H1 (cell line): Measurements from ENCODE around the gene SCYGR1. TPM values are rescaled to one million over a fixed set of nuclear protein-coding genes. Genes with fewer than 3 reads are reported as not detected.

Experiments
- CTCF ChIA-PET: fragments of 300-600 bp; sonication (Branson Sonifier 250); formaldehyde crosslinking; loops from one replicate; lab custom pipeline; 2021; ENCODE audit not compliant: partially characterized antibody; lab: Charles Lee
- POLR2A ChIA-PET: fragments of 300-600 bp; sonication (Branson Sonifier 250); formaldehyde crosslinking; loops from one replicate; lab custom pipeline; 2021; ENCODE audit warnings: inconsistent platforms; ENCODE audit not compliant: partially characterized antibody; lab: Charles Lee
- DNase-seq, 2 experiments: peaks; one replicate each; pipeline versions ENCODE4 v3.0.0 to v3.0.0-alpha.2; 2010 to 2022; ENCODE audit warnings: low spot score in 2 of 2, low read depth in 1 of 2, mixed read lengths in 1 of 2
- FAIRE-seq: peaks from 2 replicates; lab custom pipeline; 2011; peaks lifted over from hg19 to GRCh38; lab: Jason Lieb, UNC
- H2AFZ ChIP-seq: 2 replicates; pipeline ENCODE4 v1.8.1; 2012; ENCODE audit warnings: low read length, inconsistent platforms
- H2AK5ac ChIP-seq: 2 replicates; pipeline ENCODE4 v1.6.1; 2013; ENCODE audit warnings: low read depth, low read length
- H2BK120ac ChIP-seq: replicated peaks from 2 replicates; pipeline ENCODE3; 2013; ENCODE audit warnings: low read depth, low read length, inconsistent platforms
- H2BK12ac ChIP-seq: 2 replicates; pipeline ENCODE4 v1.6.1; 2013; ENCODE audit warnings: low read depth, low read length
- H2BK15ac ChIP-seq: 2 replicates; pipeline ENCODE4 v1.6.1; 2013; ENCODE audit warnings: low read length
- H2BK20ac ChIP-seq: 2 replicates; pipeline ENCODE4 v1.6.1; 2013; ENCODE audit warnings: low read length
- H2BK5ac ChIP-seq: 2 replicates; pipeline ENCODE4 v1.6.1; 2013; ENCODE audit warnings: low read depth, low read length
- H3K14ac ChIP-seq: 2 replicates; pipeline ENCODE4 v1.6.1; 2013; ENCODE audit warnings: inconsistent platforms; ENCODE audit not compliant: insufficient read length
- H3K18ac ChIP-seq: 2 replicates; pipeline ENCODE4 v1.6.1; 2013; ENCODE audit warnings: low read length; ENCODE audit errors: extremely low read depth
- H3K23ac ChIP-seq: 2 replicates; pipeline ENCODE4 v1.6.1; 2013; ENCODE audit warnings: inconsistent platforms; ENCODE audit not compliant: insufficient read length
- H3K23me2 ChIP-seq: 2 replicates; pipeline ENCODE4 v1.6.1; 2013; ENCODE audit warnings: low read depth, low read length
- H3K27ac ChIP-seq: 2 replicates; pipeline ENCODE4 v1.6.1; 2011; ENCODE audit warnings: low read depth, low read length, inconsistent platforms
- H3K27me3 ChIP-seq, 4 experiments: replicated peaks in 1 of 4; 1 replicate in 1 of 4; 2 replicates in 3 of 4; pipeline versions ENCODE4 v1.6.1 to v1.8.1; 2011 to 2013; ENCODE audit warnings: low read length in 3 of 4, mild to moderate bottlenecking in 3 of 4, inconsistent platforms in 2 of 4, mixed read lengths in 2 of 4, moderate library complexity in 1 of 4; ENCODE audit not compliant: control insufficient read depth in 3 of 4, insufficient read depth in 3 of 4; ENCODE audit errors: extremely low read depth in 1 of 4
- H3K36me3 ChIP-seq, 4 experiments: 2 replicates each; pipeline versions ENCODE4 v1.6.1 to v1.8.1; 2011 to 2013; ENCODE audit warnings: mild to moderate bottlenecking in 4 of 4, low read length in 3 of 4, moderate library complexity in 2 of 4, control low read depth in 1 of 4, inconsistent platforms in 1 of 4; ENCODE audit not compliant: insufficient read depth in 4 of 4, control insufficient read depth in 2 of 4
- H3K4ac ChIP-seq: replicated peaks from 2 replicates; pipeline ENCODE3; 2013; ENCODE audit warnings: low read length, low read depth, mixed read lengths, inconsistent platforms; ENCODE audit not compliant: insufficient read length
- H3K4me1 ChIP-seq, 4 experiments: replicated peaks in 1 of 4; 1 replicate in 1 of 4; 2 replicates in 3 of 4; pipeline versions ENCODE4 v1.6.1 to v1.8.1; 2011 to 2013; ENCODE audit warnings: low read length in 3 of 4, inconsistent platforms in 2 of 4, mixed read lengths in 1 of 4; ENCODE audit not compliant: insufficient read depth in 4 of 4, control insufficient read depth in 3 of 4
- H3K4me2 ChIP-seq, 2 experiments: 2 replicates each; pipeline versions ENCODE4 v1.6.1 to v1.8.1; 2011 to 2013; ENCODE audit warnings: low read depth in 2 of 2, low read length in 2 of 2, control low read depth in 1 of 2, inconsistent platforms in 1 of 2, mild to moderate bottlenecking in 1 of 2; ENCODE audit not compliant: insufficient read depth in 1 of 2
- H3K4me3 ChIP-seq, 4 experiments: fragments of 200-600, 300-600 bp in 1 of 4; sonication (generic), shearing (Covaris generic), sonication (Bioruptor Twin) in 1 of 4; 2 replicates each; pipeline versions ENCODE4 v1.5.1 to v1.8.1; 2011 to 2016; ENCODE audit warnings: low read length in 4 of 4, low read depth in 3 of 4, control low read depth in 2 of 4, inconsistent platforms in 2 of 4, mild to moderate bottlenecking in 2 of 4, mixed read lengths in 1 of 4, moderate library complexity in 1 of 4; ENCODE audit not compliant: insufficient read depth in 2 of 4; ENCODE audit errors: extremely low read depth in 1 of 4
- H3K56ac ChIP-seq: replicated peaks from 2 replicates; pipeline ENCODE3; 2013; ENCODE audit warnings: low read depth, mild to moderate bottlenecking, mixed read lengths, low read length, inconsistent platforms; ENCODE audit not compliant: insufficient read length
- H3K79me1 ChIP-seq: 2 replicates; pipeline ENCODE4 v1.6.1; 2013; ENCODE audit warnings: low read depth, low read length, control low read depth
- H3K79me2 ChIP-seq, 2 experiments: 2 replicates each; pipeline versions ENCODE4 v1.6.1 to v1.8.1; 2012 to 2013; ENCODE audit warnings: low read length in 2 of 2, mild to moderate bottlenecking in 2 of 2, inconsistent platforms in 1 of 2; ENCODE audit not compliant: insufficient read depth in 2 of 2, control insufficient read depth in 1 of 2
- H3K9ac ChIP-seq, 4 experiments: replicated peaks in 1 of 4; 1 replicate in 1 of 4; 2 replicates in 3 of 4; pipeline versions ENCODE4 v1.6.1 to v1.8.1; 2011 to 2013; ENCODE audit warnings: low read depth in 3 of 4, low read length in 3 of 4, control low read depth in 2 of 4, mild to moderate bottlenecking in 2 of 4, moderate library complexity in 2 of 4, inconsistent platforms in 1 of 4; ENCODE audit errors: extremely low read depth in 1 of 4
- H3K9me3 ChIP-seq, 2 experiments: 2 replicates each; pipeline versions ENCODE4 v1.6.1 to v1.8.1; 2012 to 2013; ENCODE audit warnings: mild to moderate bottlenecking in 2 of 2, moderate library complexity in 2 of 2, control low read depth in 1 of 2, inconsistent platforms in 1 of 2, low read depth in 1 of 2, low read length in 1 of 2, mixed read lengths in 1 of 2; ENCODE audit not compliant: insufficient read depth in 2 of 2
- H4K20me1 ChIP-seq, 2 experiments: replicated peaks in 1 of 2; 2 replicates each; pipeline versions ENCODE3 to v1.8.1; 2011 to 2013; ENCODE audit warnings: inconsistent platforms in 2 of 2, low read length in 2 of 2, mild to moderate bottlenecking in 1 of 2; ENCODE audit not compliant: insufficient read depth in 2 of 2, control insufficient read depth in 1 of 2
- H4K5ac ChIP-seq: 2 replicates; pipeline ENCODE4 v1.6.1; 2013; ENCODE audit warnings: low read length, low read depth, mixed read lengths, inconsistent platforms; ENCODE audit not compliant: insufficient read length
- H4K8ac ChIP-seq: 2 replicates; pipeline ENCODE4 v1.8.0; 2013; ENCODE audit warnings: mild to moderate bottlenecking, moderate library complexity, low read length, inconsistent platforms; ENCODE audit not compliant: insufficient read depth; ENCODE audit errors: extremely low read depth
- H4K91ac ChIP-seq: replicated peaks from 2 replicates; pipeline ENCODE3; 2013; ENCODE audit warnings: low read length, mixed read lengths, inconsistent platforms; ENCODE audit not compliant: insufficient read length
- CBX8 ChIP-seq: fragments of 300-800, 300-1000 bp; sonication (generic); IDR thresholded peaks from 2 replicates; pipeline ENCODE4 v1.7.1; 2016; ENCODE audit warnings: low read depth, low read length, borderline replicate concordance
- CEBPB ChIP-seq: IDR thresholded peaks from 2 replicates; pipeline ENCODE4 v1.6.1; 2012; ENCODE audit warnings: low read depth, low read length
- CHD2 ChIP-seq: IDR thresholded peaks from 2 replicates; pipeline ENCODE4 v1.6.1; 2012; ENCODE audit warnings: low read length, improper control_type of control experiment
- CTCF ChIP-seq, 3 experiments: IDR thresholded peaks; 1 replicate in 2 of 3; 2 replicates in 1 of 3; pipeline versions ENCODE4 v1.5.1 to v1.6.1; 2011; ENCODE audit warnings: low read length in 3 of 3, mild to moderate bottlenecking in 3 of 3, inconsistent platforms in 2 of 3, low read depth in 1 of 3, moderate library complexity in 1 of 3; ENCODE audit not compliant: insufficient read depth in 1 of 3; ENCODE audit errors: control extremely low read depth in 1 of 3
- E2F6 ChIP-seq: IDR thresholded peaks from 2 replicates; pipeline ENCODE4 v1.6.1; 2012; ENCODE audit warnings: inconsistent platforms
- JUND ChIP-seq: IDR thresholded peaks from 2 replicates; pipeline ENCODE4 v1.6.1; 2011; ENCODE audit warnings: mild to moderate bottlenecking, improper control_type of control experiment, low read length
- NRF1 ChIP-seq: IDR thresholded peaks from 2 replicates; pipeline ENCODE4 v1.6.1; 2011; ENCODE audit warnings: mild to moderate bottlenecking, low read depth, low read length, improper control_type of control experiment
- RFX5 ChIP-seq: IDR thresholded peaks from 2 replicates; pipeline ENCODE4 v1.6.1; 2011; ENCODE audit warnings: low read depth, low read length, improper control_type of control experiment, borderline replicate concordance
- SAP30 ChIP-seq: fragments of 300-600 bp; sonication (generic); IDR thresholded peaks from 2 replicates; pipeline ENCODE4 v1.7.1; 2012; ENCODE audit warnings: low read length, moderate library complexity, mild to moderate bottlenecking, inconsistent platforms; ENCODE audit not compliant: insufficient read depth, insufficient replicate concordance
- SIRT6 ChIP-seq: IDR thresholded peaks from one replicate; pipeline ENCODE4 v1.7.1; 2012; ENCODE audit warnings: low read length, inconsistent platforms
- TAF1 ChIP-seq: IDR thresholded peaks from 2 replicates; pipeline ENCODE4 v1.6.1; 2011; ENCODE audit warnings: mild to moderate bottlenecking, low read depth, low read length
- WGBS, 2 experiments: shearing (Covaris generic) in 1 of 2; methylation state at CpG; one replicate each; pipeline versions ENCODE4 v1.1.6 to v1.1.7; 2013 to 2015; ENCODE audit warnings: low lambda C conversion rate in 2 of 2, mixed read lengths in 2 of 2, inconsistent platforms in 1 of 2, low coverage in 1 of 2, missing lambda C conversion rate in 1 of 2; ENCODE audit not compliant: insufficient replicate concordance in 2 of 2, insufficient coverage in 1 of 2, insufficient read length in 1 of 2; ENCODE audit errors: extremely low coverage in 1 of 2, missing lambda C conversion rate in 1 of 2; 5-methylcytosine and 5-hydroxymethylcytosine counted together
- polyA plus RNA-seq, 7 experiments: library from polyadenylated mRNA; depleted of rRNA in 3 of 7; stranded (reverse) in 5 of 7; unstranded in 2 of 7; fragments of >200 nt in 5 of 7; fragments of 200-250 nt in 2 of 7; gene quantifications; 1 replicate in 5 of 7; 2 replicates in 1 of 7; 4 replicates in 1 of 7; pipeline versions ENCODE4 v1.2.1 to v1.2.3, GENCODE V29; 2011 to 2013; ENCODE audit warnings: missing spikeins in 2 of 7, mixed read lengths in 2 of 7
- total RNA-seq: library from RNA; stranded (reverse); fragmentation: NEBNext Ultra II Directional; extraction: Animal tissue kit (Norgen Biotek cat#: 25700); gene quantifications from 2 replicates; pipeline ENCODE4 v1.2.1, GENCODE V29; 2021

The SCYGR1 gene
- total and polyA plus RNA-seq, 2 of the 8 experiments (the other 6 are each of a cell fraction or from before 2014, with no cell fraction given) = not detected

- Histone ChIP-seq H4K91ac (no peak within 1 kb of the TSS), H3K23me2 (peaks cover 2% of the 10 kb centered on the region; the same call in 1 of the 2 replicates), H3K18ac (no peak within 1 kb of the TSS), H3K4me2 (no peak within 1 kb of the TSS), H3K79me1 (no peaks in the 10 kb centered on the region), H3K36me3 (no peaks in the 10 kb centered on the region), H2BK15ac (no peak within 1 kb of the TSS), H3K27ac (no peak within 1 kb of the TSS), H2BK20ac (no peak within 1 kb of the TSS), H2AK5ac (no peak within 1 kb of the TSS), H4K20me1 (no peaks in the 10 kb centered on the region), H3K4me1 (peaks cover 0 to 6% (median 0%) of the 10 kb centered on the region in 4 experiments; a peak in 1 of 7 replicates), H2AFZ (no peak within 1 kb of the TSS), H3K56ac (no peak within 1 kb of the TSS), H3K14ac (no peak within 1 kb of the TSS), H3K27me3 (peaks cover 0 to 2% (median 0%) of the 10 kb centered on the region in 4 experiments; a peak in 1 of 7 replicates), H3K23ac (no peak within 1 kb of the TSS), H3K4me3 (no peak within 1 kb of the TSS), H4K5ac (no peak within 1 kb of the TSS), H2BK120ac (no peak within 1 kb of the TSS), H3K9me3 (no peaks in the 10 kb centered on the region), H3K79me2 (no peaks in the 10 kb centered on the region), H2BK5ac (no peak within 1 kb of the TSS), H2BK12ac (no peak within 1 kb of the TSS), H4K8ac (no peak within 1 kb of the TSS), H3K9ac (no peak within 1 kb of the TSS), H3K4ac (no peak within 1 kb of the TSS)
- FAIRE-seq = no peak
- POLR2A ChIA-PET = interaction anchor here (0.6 to 1.8 kb wide), 2 partner anchors 14 to 173 kb away, joined by 3 to 10 read pairs; no protein-coding TSS in a partner anchor
- CTCF ChIA-PET = interaction anchor here (0.7 to 8.4 kb wide), 11 partner anchors 9 to 148 kb away, joined by 3 to 66 read pairs (median 4); partner anchors contain the start of gene SCYGR1
- WGBS, 2 experiments = 71% methylated on average over 4 of the region's 4 CpGs; no CpG with 5 or more reads in 1 of the 2 experiments
- no peak for DNase-seq
- TF ChIP-seq JUND (no peak), TAF1 (no peak), NRF1 (no peak), RFX5 (no peak), E2F6 (no peak), CEBPB (no peak), SIRT6 (no peak), CBX8 (no peak), CHD2 (no peak), SAP30 (no peak), CTCF (IDR thresholded peaks at IDR 0.05; ENCODE audit: control extremely low read depth in 1 of 3, insufficient read depth in 1 of 3, low read depth in 1 of 3, low read length in 3 of 3) (no peak)
These were observed 8.7 kb downstream of the SCYGR1 start, which contains the start of gene TM4SF20 for GRCh38 chr2:227379095-227379494. Gene TM4SF20, minus strand, starts transcription at chr2:227379306. Its CDS starts 38 bp downstream, at chr2:227379268.
